Activated CD4-positive, alpha-beta T cell treated with anti-CD3 and anti-CD28 coated beads for 48 hours (primary cell): ENCODE results near the gene ZNF469.
"Not testable (repeated sequence)": the region's sequence is repeated elsewhere in the genome, so short reads cannot be mapped to it uniquely, and the experiment has no call there.

Source experiments
- DNase-seq: peaks from one replicate; pipeline ENCODE4 v3.0.0-alpha.2; 2020

ZNF469 gene

GRCh38 chr16:88359008-88359407, 23.8 kb upstream of the ZNF469 start:
- DNase-seq: no peak

- DNase-seq: not testable (repeated sequence)
These were observed 22.4 kb upstream of the ZNF469 start for GRCh38 chr16:88360401-88360800.

DNA sequence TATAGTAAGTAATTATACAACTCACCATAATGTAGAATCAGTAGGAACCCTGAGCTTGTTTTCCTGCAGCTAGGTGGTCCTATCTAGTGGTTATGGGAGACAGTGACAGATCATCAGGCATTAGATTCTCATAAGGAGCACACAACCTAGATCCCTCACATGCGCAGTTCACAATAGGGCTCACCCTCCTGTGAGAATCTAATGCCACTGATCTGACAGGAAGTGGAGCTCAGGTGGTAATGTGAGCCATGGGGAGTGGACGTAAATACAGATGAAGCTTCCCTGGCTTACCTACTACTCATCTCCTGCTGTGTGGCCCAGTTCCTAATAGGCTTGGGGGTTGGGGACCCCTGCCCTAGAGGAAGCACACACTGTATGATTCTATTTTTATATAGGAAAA, 21.8 kb upstream of the ZNF469 start:
- no peak for DNase-seq

GRCh38 chr16:88361775-88362174, 21.0 kb upstream of the ZNF469 start:
- DNase-seq: no peak

DNA sequence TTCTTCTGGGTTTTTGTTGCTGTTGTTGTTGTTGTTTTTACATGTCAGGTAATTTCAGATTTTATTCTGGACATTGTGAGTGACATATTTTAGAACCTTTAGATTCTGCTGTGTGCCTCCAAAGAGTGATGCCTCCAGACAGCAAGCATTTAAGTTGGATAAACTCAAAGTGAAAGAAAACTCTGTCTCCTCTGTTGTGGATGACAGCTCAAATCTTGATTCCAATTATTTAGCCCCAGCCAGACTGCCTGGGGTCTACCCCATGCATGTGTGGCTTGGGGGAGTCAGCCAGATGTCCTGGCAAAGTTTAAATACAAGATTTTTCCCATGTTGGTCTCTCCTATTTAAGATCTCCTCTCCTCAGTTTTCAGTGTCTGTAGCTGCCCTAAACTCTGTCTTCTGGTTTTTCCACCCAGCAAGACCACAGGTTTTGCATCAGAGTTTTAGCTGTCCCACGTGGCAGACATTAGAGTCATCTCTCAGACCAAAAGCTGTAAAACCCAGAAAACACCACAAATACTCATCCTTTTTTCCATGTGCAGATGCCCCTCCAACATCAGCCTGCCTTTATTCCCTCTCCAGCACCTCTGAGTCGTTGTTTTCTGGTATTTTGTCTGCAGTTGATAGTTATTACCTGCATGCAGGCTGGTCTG, 19.4 kb upstream of the ZNF469 start:
- DNase-seq: no peak

- DNase-seq: no peak
These were observed 17.4 kb upstream of the ZNF469 start for GRCh38 chr16:88365244-88365865.

DNA sequence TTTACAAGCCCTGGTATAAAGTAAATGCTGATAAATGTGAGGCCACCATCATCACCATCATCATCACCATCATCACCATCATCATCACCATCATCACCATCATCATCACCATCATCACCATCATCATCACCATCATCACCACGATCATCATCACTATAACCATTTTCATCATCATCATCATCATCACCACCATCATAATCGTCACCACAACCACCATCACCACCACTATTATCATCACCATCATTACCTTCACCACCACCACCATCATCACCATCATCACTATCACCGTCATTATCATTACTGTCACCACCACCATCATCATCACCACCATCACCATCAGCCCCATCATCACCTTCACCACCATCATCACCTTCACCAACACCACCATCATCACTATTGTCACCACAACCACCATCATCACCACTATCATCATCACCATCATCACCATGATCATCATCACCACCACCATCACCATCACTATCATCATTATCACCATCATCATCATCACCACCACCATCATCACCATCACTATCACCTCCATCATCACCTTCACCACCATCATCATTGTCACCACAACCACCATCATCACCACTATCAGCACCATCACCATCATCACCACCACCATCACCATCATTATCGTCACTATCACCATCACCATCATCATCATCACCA, 16.6 kb upstream of the ZNF469 start:
- DNase-seq: no peak

GRCh38 chr16:88366704-88367047, 16.1 kb upstream of the ZNF469 start:
- DNase-seq: no peak

DNA sequence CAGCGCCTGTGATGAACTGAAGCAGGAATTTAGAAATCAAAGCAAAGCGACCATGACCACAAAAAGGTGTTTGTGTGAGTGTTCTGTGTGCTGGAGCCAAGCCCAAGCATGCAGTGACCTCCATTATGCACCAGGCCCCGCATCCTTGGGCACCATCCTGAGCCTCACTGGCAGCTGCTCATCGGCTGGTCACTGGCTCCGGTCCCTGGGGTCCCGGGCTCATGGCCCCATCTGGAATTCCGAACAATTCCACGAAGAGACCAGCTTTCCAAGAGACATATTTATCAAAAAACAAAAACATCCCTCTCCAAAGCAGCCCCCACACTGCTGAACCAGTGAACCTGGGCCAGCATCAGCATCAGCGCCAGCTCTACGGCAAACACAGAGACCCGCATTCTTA, 15.2 kb upstream of the ZNF469 start:
- no peak for DNase-seq

- DNase-seq: no peak
These were observed 14.7 kb upstream of the ZNF469 start for GRCh38 chr16:88368036-88368435.

GRCh38 chr16:88368994-88369393, 13.8 kb upstream of the ZNF469 start:
- no peak for DNase-seq

GRCh38 chr16:88369447-88370008, 13.2 kb upstream of the ZNF469 start:
- no peak for DNase-seq

GRCh38 chr16:88370365-88370764, 12.4 kb upstream of the ZNF469 start:
- no peak for DNase-seq

DNA sequence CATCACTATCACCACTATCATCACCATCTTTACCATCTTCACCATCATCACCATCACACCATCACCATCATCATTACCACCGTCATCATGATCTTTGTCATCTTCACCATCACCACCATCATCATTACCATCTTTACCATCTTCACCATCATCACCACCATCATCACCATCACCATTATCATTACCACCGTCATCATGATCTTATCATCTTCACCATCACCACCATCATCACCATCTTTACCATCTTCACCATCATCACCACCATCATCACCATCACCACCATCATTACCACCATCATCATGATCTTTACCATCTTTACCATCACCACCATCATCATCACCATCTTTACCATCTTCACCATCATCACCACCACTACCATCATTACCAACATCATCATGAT, 10.2 kb upstream of the ZNF469 start:
- DNase-seq: no peak

DNA sequence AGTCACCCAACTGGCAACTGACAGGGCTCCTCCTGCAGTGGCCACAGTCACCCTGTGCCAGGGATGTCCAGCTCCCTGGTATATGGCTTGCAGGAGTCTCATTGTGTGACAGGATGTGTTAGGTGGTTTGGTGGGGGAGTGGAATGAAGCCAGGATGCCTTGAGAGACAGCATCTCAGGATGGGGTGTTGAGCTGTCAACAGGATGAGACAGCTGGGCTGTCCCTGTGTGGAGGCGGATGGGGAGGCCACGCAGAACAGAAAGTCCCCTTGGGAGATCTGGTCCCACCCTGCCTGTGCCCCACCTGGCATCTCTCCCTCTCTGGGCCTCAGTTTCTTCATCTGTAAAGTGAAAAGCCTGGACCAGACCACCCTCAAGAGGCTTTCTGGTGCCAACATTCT, 9.5 kb upstream of the ZNF469 start:
- DNase-seq: no peak

- DNase-seq: no peak
These were observed 8.7 kb upstream of the ZNF469 start for GRCh38 chr16:88373927-88374492.

DNA sequence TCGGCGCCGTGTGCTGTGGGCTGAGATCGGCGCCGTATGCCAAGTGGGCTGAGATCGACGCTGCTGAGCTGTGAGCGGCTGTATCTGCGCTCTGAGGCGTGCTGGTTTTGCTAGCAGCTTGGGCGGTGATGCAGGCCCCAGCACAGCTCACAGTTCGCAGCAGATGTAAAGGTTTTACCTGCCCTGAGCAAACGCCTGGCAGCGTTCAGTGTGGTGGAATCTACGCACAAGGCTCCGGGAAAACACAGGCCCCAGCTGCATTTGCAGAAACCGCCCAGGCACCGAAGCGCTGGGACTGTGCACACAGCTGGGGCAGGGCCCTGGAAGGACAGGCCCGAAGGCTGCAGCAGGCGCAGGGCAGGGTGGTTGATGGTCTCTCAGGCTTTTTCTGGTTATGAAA, 8.0 kb upstream of the ZNF469 start:
- no peak for DNase-seq

GRCh38 chr16:88375236-88375975, 7.4 kb upstream of the ZNF469 start:
- no peak for DNase-seq

- no peak for DNase-seq
These were observed 6.5 kb upstream of the ZNF469 start for GRCh38 chr16:88375996-88376834.

- no peak for DNase-seq
These were observed 5.7 kb upstream of the ZNF469 start for GRCh38 chr16:88376835-88377726.

GRCh38 chr16:88377961-88378360, 4.8 kb upstream of the ZNF469 start:
- no peak for DNase-seq
